CD14-positive monocyte (primary cell): ENCODE measurements around the gene MAP3K13. TPM values are rescaled to one million over a fixed set of nuclear protein-coding genes. Genes with fewer than 3 reads are reported as not detected.

Experiments
- DNase-seq, 3 donors: peaks; one replicate each; pipeline ENCODE4 v3.0.0-alpha.2; 2011 to 2022
- H2AFZ ChIP-seq: 2 replicates; pipeline ENCODE4 v1.6.0; 2012; ENCODE audit warnings: mild to moderate bottlenecking, low read depth, low read length, inconsistent platforms; ENCODE audit not compliant: insufficient read depth, poor library complexity, severe bottlenecking
- H3K27ac ChIP-seq, 2 donors: 1 replicate in 1 of 2; 2 replicates in 1 of 2; pipeline ENCODE4 v1.5.1; 2012 to 2013; ENCODE audit warnings: low read length in 2 of 2, control low read depth in 1 of 2, inconsistent platforms in 1 of 2, low read depth in 1 of 2, mild to moderate bottlenecking in 1 of 2
- H3K27me3 ChIP-seq, 2 donors: one replicate each; pipeline versions ENCODE4 v1.6.0 to v1.6.1; 2011 to 2013; ENCODE audit warnings: low read length in 2 of 2; ENCODE audit not compliant: control insufficient read depth in 2 of 2, insufficient read depth in 2 of 2
- H3K36me3 ChIP-seq, 2 donors: replicated peaks in 1 of 2; 1 replicate in 1 of 2; 2 replicates in 1 of 2; pipeline versions ENCODE4 v1.5.1 to v1.6.1; 2012 to 2013; ENCODE audit warnings: low read length in 2 of 2, control low read depth in 1 of 2, inconsistent platforms in 1 of 2, mild to moderate bottlenecking in 1 of 2; ENCODE audit not compliant: insufficient read depth in 2 of 2, control insufficient read depth in 1 of 2
- H3K4me1 ChIP-seq, 2 donors: 1 replicate in 1 of 2; 2 replicates in 1 of 2; pipeline versions ENCODE4 v1.5.1 to v1.6.1; 2012 to 2013; ENCODE audit warnings: low read length in 2 of 2, control low read depth in 1 of 2, inconsistent platforms in 1 of 2, mild to moderate bottlenecking in 1 of 2, moderate library complexity in 1 of 2; ENCODE audit not compliant: insufficient read depth in 2 of 2, control insufficient read depth in 1 of 2
- H3K4me2 ChIP-seq: replicated peaks from 2 replicates; pipeline ENCODE3; 2012; ENCODE audit warnings: low read length, moderate library complexity, mild to moderate bottlenecking; ENCODE audit not compliant: poor library complexity, severe bottlenecking; ENCODE audit errors: extremely low read depth
- H3K4me3 ChIP-seq, 3 experiments: fragments of 200-600 bp in 1 of 3; sonication (generic) in 1 of 3; replicated peaks in 1 of 3; 1 replicate in 2 of 3; 2 replicates in 1 of 3; pipeline ENCODE4 v1.5.1; 2011 to 2013; ENCODE audit warnings: low read length in 3 of 3, mild to moderate bottlenecking in 3 of 3, control low read depth in 2 of 3, low read depth in 2 of 3, inconsistent platforms in 1 of 3, moderate library complexity in 1 of 3
- H3K79me2 ChIP-seq: 2 replicates; pipeline ENCODE4 v1.6.0; 2012; ENCODE audit warnings: mild to moderate bottlenecking, control low read depth, inconsistent platforms, low read length, moderate library complexity; ENCODE audit not compliant: insufficient read depth
- H3K9ac ChIP-seq: 2 replicates; pipeline ENCODE4 v1.6.0; 2017; ENCODE audit warnings: low read length, mild to moderate bottlenecking; ENCODE audit not compliant: insufficient read depth, poor library complexity, severe bottlenecking
- H3K9me3 ChIP-seq, 2 donors: replicated peaks in 1 of 2; 1 replicate in 1 of 2; 2 replicates in 1 of 2; pipeline versions ENCODE4 v1.5.1 to v1.6.1; 2012 to 2013; ENCODE audit warnings: low read length in 2 of 2, control low read depth in 1 of 2; ENCODE audit not compliant: control insufficient read depth in 1 of 2, insufficient read depth in 1 of 2
- H4K20me1 ChIP-seq: 2 replicates; pipeline ENCODE4 v1.6.0; 2012; ENCODE audit warnings: mild to moderate bottlenecking, low read length, control low read depth, moderate library complexity; ENCODE audit not compliant: insufficient read depth
- H3K27ac Mint-ChIP-seq, 7 donors: one replicate each; pipeline ENCODE4 v1.8.0; 2020; ENCODE audit warnings: mild to moderate bottlenecking in 7 of 7, mixed read lengths in 7 of 7, moderate library complexity in 6 of 7, inconsistent platforms in 2 of 7
- H3K27me3 Mint-ChIP-seq, 3 donors: one replicate each; pipeline ENCODE4 v1.8.0; 2021 to 2022; ENCODE audit warnings: low read depth in 3 of 3, mild to moderate bottlenecking in 3 of 3, mixed read lengths in 3 of 3, moderate library complexity in 3 of 3, inconsistent platforms in 1 of 3
- H3K36me3 Mint-ChIP-seq, 2 donors: one replicate each; pipeline ENCODE4 v1.8.0; 2020; ENCODE audit warnings: mixed read lengths in 2 of 2, inconsistent platforms in 1 of 2, mild to moderate bottlenecking in 1 of 2
- H3K4me1 Mint-ChIP-seq: one replicate; pipeline ENCODE4 v1.8.0; 2020; ENCODE audit warnings: mild to moderate bottlenecking, mixed read lengths
- H3K4me3 Mint-ChIP-seq, 2 donors: one replicate each; pipeline ENCODE4 v1.8.0; 2020; ENCODE audit warnings: mild to moderate bottlenecking in 2 of 2, mixed read lengths in 2 of 2, moderate library complexity in 1 of 2
- H3K9me3 Mint-ChIP-seq, 7 donors: one replicate each; pipeline ENCODE4 v1.8.0; 2020 to 2022; ENCODE audit warnings: mixed read lengths in 7 of 7, mild to moderate bottlenecking in 6 of 7, moderate library complexity in 6 of 7, inconsistent platforms in 2 of 7
- WGBS: methylation state at CpG from one replicate; pipeline ENCODE4 v1.1.5; 2013; ENCODE audit warnings: missing lambda C conversion rate; ENCODE audit not compliant: insufficient coverage; 5-methylcytosine and 5-hydroxymethylcytosine counted together
- intact Hi-C, 2 donors: fragments of 100-400 bp; cut with micrococcal nuclease; formaldehyde crosslinking; loops; one replicate each; pipeline versions ENCODE4 v1.15.0 to v1.15.1; 2023
- polyA plus RNA-seq, 3 donors: library from polyadenylated mRNA; depleted of rRNA in 1 of 3; unstranded in 2 of 3; stranded (reverse) in 1 of 3; fragments of 300-500 nt in 2 of 3; fragments of >200 nt in 1 of 3; fragmentation: Illumina TruSeq in 2 of 3; gene quantifications; 1 replicate in 2 of 3; 2 replicates in 1 of 3; pipeline ENCODE4 v1.2.3, GENCODE V29; 2012 to 2021
- TF ChIP-seq, protein P1 (sequence below): fragments of 200-600 bp; IDR thresholded peaks from one replicate; pipeline ENCODE4 v1.8.0; 2022; ENCODE audit warnings: antibody characterized with exemption, mild to moderate bottlenecking

Gene MAP3K13
- polyA plus RNA-seq, 3 donors: 5.0 to 34.2 (median 30.9) TPM

GRCh38 chr3:185490241-185490640 lies 127.3 kb downstream of the MAP3K13 start:
- no peak overlapping the region for H3K9ac ChIP-seq
- 100% methylated on average over 2 of the region's 4 CpGs for WGBS
- no peaks in the 10 kb centered on the region for H3K4me1 Mint-ChIP-seq
- TF ChIP-seq, protein P1, sequence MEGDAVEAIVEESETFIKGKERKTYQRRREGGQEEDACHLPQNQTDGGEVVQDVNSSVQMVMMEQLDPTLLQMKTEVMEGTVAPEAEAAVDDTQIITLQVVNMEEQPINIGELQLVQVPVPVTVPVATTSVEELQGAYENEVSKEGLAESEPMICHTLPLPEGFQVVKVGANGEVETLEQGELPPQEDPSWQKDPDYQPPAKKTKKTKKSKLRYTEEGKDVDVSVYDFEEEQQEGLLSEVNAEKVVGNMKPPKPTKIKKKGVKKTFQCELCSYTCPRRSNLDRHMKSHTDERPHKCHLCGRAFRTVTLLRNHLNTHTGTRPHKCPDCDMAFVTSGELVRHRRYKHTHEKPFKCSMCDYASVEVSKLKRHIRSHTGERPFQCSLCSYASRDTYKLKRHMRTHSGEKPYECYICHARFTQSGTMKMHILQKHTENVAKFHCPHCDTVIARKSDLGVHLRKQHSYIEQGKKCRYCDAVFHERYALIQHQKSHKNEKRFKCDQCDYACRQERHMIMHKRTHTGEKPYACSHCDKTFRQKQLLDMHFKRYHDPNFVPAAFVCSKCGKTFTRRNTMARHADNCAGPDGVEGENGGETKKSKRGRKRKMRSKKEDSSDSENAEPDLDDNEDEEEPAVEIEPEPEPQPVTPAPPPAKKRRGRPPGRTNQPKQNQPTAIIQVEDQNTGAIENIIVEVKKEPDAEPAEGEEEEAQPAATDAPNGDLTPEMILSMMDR: no peak
- DNase-seq: no peak
- H3K4me2 ChIP-seq: no peak overlapping the region
- no peak overlapping the region for H2AFZ ChIP-seq
- no peaks in the 10 kb centered on the region for H3K79me2 ChIP-seq
- H3K36me3 Mint-ChIP-seq: peaks cover 68 to 79% of the 10 kb centered on the region in 2 donors
- peaks cover 40 to 80% of the 10 kb centered on the region in 2 donors for H3K36me3 ChIP-seq
- no peaks in the 10 kb centered on the region for H3K9me3 ChIP-seq
- H3K4me3 Mint-ChIP-seq: no peak overlapping the region
- H3K4me3 ChIP-seq: no peak overlapping the region
- no peaks in the 10 kb centered on the region for H3K4me1 ChIP-seq
- no peaks in the 10 kb centered on the region for H4K20me1 ChIP-seq
- no peak overlapping the region for H3K27ac Mint-ChIP-seq
- no peak overlapping the region for H3K27ac ChIP-seq
- intact Hi-C loops: no loop called here
- H3K27me3 ChIP-seq: no peaks in the 10 kb centered on the region
- H3K9me3 Mint-ChIP-seq: no peaks in the 10 kb centered on the region
- H3K27me3 Mint-ChIP-seq: peaks cover 0 to 1% (median 0%) of the 10 kb centered on the region in 3 donors

- Mint-ChIP-seq H3K36me3 (peaks cover 27 to 33% of the 10 kb centered on the region in 2 donors), H3K9me3 (peaks cover 0 to 5% (median 0%) of the 10 kb centered on the region in 7 donors), H3K27ac (peak within 1 kb of the TSS; percentile 77 to 93 (median 85)), H3K4me3 (peak within 1 kb of the TSS; percentile 93 to 98), H3K4me1 (peaks cover 28% of the 10 kb centered on the region), H3K27me3 (peaks cover 0 to 8% (median 1%) of the 10 kb centered on the region in 3 donors)
- no peaks in the 10 kb centered on the region for H3K9me3 ChIP-seq
- H3K36me3 ChIP-seq: peaks cover 26 to 31% of the 10 kb centered on the region in 2 donors
- peak within 1 kb of the TSS; percentile 84 for H3K9ac ChIP-seq
- DNase-seq: peak; percentile 76 to 81 (median 78)
- WGBS: 1% methylated on average over 82 of the region's 82 CpGs
- H3K27ac ChIP-seq: peak within 1 kb of the TSS; percentile 52 to 83
- intact Hi-C loops: no loop called here
- H2AFZ ChIP-seq: peak within 1 kb of the TSS; percentile 92
- H4K20me1 ChIP-seq: no peaks in the 10 kb centered on the region
- H3K4me1 ChIP-seq: peaks cover 14 to 20% of the 10 kb centered on the region in 2 donors
- peaks cover 21% of the 10 kb centered on the region for H3K79me2 ChIP-seq
- H3K4me3 ChIP-seq: peak within 1 kb of the TSS; percentile 87 to 90 (median 89)
- peak within 1 kb of the TSS; percentile 97 for H3K4me2 ChIP-seq
- no peaks in the 10 kb centered on the region for H3K27me3 ChIP-seq
- TF ChIP-seq, protein P1: no peak
Measured at GRCh38 chr3:185498503-185499396, 135.8 kb downstream of the MAP3K13 start, which contains the start of gene TMEM41A. TMEM41A (minus strand) TSS chr3:185499035; CDS start chr3:185498961, 74 bp downstream.
